ENCODE measurements around the gene ERMARD. TPM values are rescaled to one million over a fixed set of nuclear protein-coding genes. Genes with fewer than 3 reads are reported as not detected.

The ERMARD gene
- total RNA-seq, 3 donors from 2014 or later = 16.6 to 25.2 (median 23.1) TPM

GRCh38 chr6:169710009-169710408 lies 41.4 kb upstream of the ERMARD start:
- Histone ChIP-seq H3K9me3 (no peaks in the 10 kb centered on the region), H3K36me3 (ENCODE audit: low read depth) (no peaks in the 10 kb centered on the region), H3K4me1 (ENCODE audit: low read depth) (no peaks in the 10 kb centered on the region), H3K4me3 (no peak overlapping the region)
- ATAC-seq = no peak
- TF ChIP-seq, protein P1, sequence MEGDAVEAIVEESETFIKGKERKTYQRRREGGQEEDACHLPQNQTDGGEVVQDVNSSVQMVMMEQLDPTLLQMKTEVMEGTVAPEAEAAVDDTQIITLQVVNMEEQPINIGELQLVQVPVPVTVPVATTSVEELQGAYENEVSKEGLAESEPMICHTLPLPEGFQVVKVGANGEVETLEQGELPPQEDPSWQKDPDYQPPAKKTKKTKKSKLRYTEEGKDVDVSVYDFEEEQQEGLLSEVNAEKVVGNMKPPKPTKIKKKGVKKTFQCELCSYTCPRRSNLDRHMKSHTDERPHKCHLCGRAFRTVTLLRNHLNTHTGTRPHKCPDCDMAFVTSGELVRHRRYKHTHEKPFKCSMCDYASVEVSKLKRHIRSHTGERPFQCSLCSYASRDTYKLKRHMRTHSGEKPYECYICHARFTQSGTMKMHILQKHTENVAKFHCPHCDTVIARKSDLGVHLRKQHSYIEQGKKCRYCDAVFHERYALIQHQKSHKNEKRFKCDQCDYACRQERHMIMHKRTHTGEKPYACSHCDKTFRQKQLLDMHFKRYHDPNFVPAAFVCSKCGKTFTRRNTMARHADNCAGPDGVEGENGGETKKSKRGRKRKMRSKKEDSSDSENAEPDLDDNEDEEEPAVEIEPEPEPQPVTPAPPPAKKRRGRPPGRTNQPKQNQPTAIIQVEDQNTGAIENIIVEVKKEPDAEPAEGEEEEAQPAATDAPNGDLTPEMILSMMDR (IDR thresholded peaks at IDR 0.05) = no peak
- DNase-seq = no peak
- intact Hi-C loops (cut with DNase I, micrococcal nuclease) = no loop called here

DNA sequence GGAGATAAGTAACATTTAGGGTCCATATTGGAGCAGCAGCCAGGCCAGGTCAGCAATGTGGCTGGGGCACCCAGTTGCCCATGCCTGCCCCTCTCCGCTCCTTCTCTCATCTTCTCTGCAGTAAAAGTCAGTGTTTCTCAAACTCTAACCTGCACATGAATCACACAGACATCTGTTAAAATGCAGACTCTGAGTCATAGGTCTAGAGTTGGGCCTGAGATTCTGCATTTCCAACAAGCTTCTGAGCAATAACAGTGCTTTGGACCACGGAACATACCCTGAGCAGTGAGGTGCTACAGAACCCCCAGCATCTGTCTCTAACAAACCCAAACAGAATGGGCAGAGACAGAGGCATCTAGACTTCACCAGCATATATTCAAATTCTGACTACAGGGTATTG lies 37.2 kb upstream of the ERMARD start:
- Histone ChIP-seq H3K36me3 (ENCODE audit: low read depth) (peaks cover 4% of the 10 kb centered on the region), H3K4me3 (no peak overlapping the region), H3K4me1 (ENCODE audit: low read depth) (no peaks in the 10 kb centered on the region), H3K9me3 (no peaks in the 10 kb centered on the region)
- TF ChIP-seq, protein P1 (IDR thresholded peaks at IDR 0.05) = no peak
- ATAC-seq = no peak
- intact Hi-C loops (cut with DNase I, micrococcal nuclease) = no loop called here
- no peak for DNase-seq

- TF ChIP-seq, protein P1 (IDR thresholded peaks at IDR 0.05) = no peak
- intact Hi-C loops (cut with DNase I, micrococcal nuclease) = no loop called here
- no peak for DNase-seq
- no peak overlapping the region for H3K4me3 ChIP-seq
- ATAC-seq = no peak
- no peaks in the 10 kb centered on the region for H3K4me1 ChIP-seq (ENCODE audit: low read depth)
- H3K9me3 ChIP-seq = no peaks in the 10 kb centered on the region
- peaks cover 4% of the 10 kb centered on the region for H3K36me3 ChIP-seq (ENCODE audit: low read depth)
Observed at GRCh38 chr6:169714595-169714994, 36.8 kb upstream of the ERMARD start.

- H3K4me1 ChIP-seq (ENCODE audit: low read depth) = peaks cover 8% of the 10 kb centered on the region
- TF ChIP-seq, protein P1 (IDR thresholded peaks at IDR 0.05) = no peak
- H3K36me3 ChIP-seq (ENCODE audit: low read depth) = peaks cover 4% of the 10 kb centered on the region
- H3K4me3 ChIP-seq = no peak overlapping the region
- intact Hi-C loops (cut with DNase I, micrococcal nuclease) = no loop called here
- H3K9me3 ChIP-seq = no peaks in the 10 kb centered on the region
- DNase-seq = no peak
- no peak for ATAC-seq
Observed at GRCh38 chr6:169719117-169719516, 32.3 kb upstream of the ERMARD start.

- ATAC-seq (no peak), DNase-seq (no peak)
- Histone ChIP-seq H3K4me1 (ENCODE audit: low read depth) (peaks cover 8% of the 10 kb centered on the region), H3K9me3 (no peaks in the 10 kb centered on the region), H3K4me3 (no peak overlapping the region), H3K36me3 (ENCODE audit: low read depth) (peaks cover 4% of the 10 kb centered on the region)
- TF ChIP-seq, protein P1 (IDR thresholded peaks at IDR 0.05) = no peak
- intact Hi-C loops (cut with DNase I, micrococcal nuclease) = no loop called here
Observed at GRCh38 chr6:169720207-169720855, 31.1 kb upstream of the ERMARD start.
